Amygdala (tissue), 56 donors: Measurements from ENCODE around the gene MMRN2.

Experiments
- DNase-seq, 56 donors: peaks; one replicate each; lab custom pipeline; 2025; lab: John Stamatoyannopoulos, UW

Gene MMRN2

DNA sequence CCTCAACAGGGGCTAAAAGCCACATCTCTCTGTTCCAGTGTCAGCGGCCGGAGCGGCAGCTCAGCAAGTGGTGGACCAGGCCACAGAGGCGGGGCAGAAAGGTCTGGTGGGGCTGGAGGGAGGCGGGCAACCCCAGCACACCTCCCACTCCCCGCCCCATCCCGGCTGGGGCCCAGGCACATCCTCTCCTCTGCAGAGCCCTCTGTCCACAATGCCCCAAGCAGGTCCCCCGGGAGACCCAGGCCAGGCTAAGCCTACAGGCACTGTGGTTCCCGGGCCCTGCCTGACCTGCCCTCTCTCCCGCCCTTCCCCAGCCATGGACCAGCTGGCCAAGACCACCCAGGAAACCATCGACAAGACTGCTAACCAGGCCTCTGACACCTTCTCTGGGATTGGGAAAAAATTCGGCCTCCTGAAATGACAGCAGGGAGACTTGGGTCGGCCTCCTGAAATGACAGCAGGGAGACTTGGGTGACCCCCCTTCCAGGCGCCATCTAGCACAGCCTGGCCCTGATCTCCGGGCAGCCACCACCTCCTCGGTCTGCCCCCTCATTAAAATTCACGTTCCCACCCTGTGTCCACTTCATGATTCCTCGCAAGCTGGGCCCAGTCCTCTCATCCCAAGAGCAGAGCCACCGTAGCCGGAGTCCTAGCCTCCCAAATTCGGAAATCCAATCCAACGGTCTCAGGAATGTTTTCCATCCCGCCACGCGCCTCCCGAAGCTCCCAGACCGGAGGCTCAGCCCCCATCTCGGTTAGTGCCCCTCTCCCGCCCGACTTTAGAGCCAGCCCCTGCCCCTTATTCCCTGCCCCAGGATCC, 13.0 kb upstream of the MMRN2 start:
- peak in 3 of 56 donors; percentile 20 to 37 (median 26) for DNase-seq

- peak in 1 of 56 donors; percentile 37 for DNase-seq
Measured at GRCh38 chr10:86969421-86970041, 12.1 kb upstream of the MMRN2 start.

DNA sequence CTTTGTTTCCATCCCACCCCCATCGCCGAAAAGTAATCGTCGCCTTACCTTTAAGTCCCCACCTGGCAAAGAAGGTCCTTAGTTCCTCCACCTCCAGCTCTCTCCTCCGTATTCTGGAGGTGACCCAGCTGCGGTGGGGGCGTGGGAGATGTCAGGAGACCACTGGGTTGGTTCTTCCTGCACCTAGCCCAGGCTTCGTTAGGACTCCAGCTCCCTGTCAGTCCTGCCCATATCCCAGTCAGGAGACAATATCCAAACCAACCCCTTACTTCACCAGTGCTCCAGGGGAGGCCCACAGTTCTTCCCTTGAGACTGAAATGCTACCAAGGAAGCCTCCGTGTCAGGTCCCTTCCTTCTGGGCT, 11.6 kb upstream of the MMRN2 start:
- DNase-seq, result no peak

DNA sequence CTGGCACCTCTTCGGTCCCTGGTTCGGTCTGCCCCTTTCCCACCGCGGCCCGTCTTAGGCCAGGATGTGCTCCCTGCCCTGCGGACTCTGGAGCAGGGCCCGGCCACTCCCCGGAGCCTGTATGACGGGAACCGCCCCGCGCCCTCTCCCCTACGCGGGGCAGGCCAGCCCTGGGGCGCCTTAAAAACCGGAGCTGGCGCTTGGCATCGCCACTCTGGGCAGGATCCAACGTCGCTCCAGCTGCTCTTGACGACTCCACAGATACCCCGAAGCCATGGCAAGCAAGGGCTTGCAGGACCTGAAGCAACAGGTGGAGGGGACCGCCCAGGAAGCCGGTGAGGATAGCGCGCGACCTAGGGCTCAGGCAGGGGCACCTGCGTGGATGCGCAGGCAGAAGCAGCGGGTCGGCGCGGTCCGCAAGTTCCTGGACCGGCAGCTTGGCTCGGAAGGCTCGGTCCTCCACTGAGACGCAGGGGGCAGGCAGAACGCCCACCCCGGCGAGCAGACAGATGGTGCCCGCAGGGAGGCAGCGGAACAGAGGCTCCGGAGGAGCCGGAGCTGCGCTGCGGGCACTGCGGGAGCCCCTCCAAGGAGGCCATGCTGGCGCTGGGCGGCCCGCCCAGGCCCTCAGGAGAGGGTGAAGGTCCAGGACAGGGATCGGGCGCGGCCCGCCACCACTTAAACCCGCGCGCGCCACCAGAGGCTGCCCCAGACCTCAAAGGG, 11.0 kb upstream of the MMRN2 start, which contains the start of gene ADIRF:
Gene ADIRF, plus strand, starts transcription at position 212 of the 723 bp plus-strand sequence. Its CDS starts 63 bp downstream, at position 275.
- DNase-seq, result peak in 1 of 56 donors; percentile 16

GRCh38 chr10:86967481-86967941, 10.1 kb upstream of the MMRN2 start:
- no peak for DNase-seq

- no peak for DNase-seq
Measured at GRCh38 chr10:86965986-86966654, 8.7 kb upstream of the MMRN2 start.

- DNase-seq, result no peak
Measured at GRCh38 chr10:86964847-86965190, 7.4 kb upstream of the MMRN2 start.

GRCh38 chr10:86964061-86964846, 6.8 kb upstream of the MMRN2 start:
- DNase-seq, result no peak

- no peak for DNase-seq
Measured at GRCh38 chr10:86963341-86963919, 6.0 kb upstream of the MMRN2 start.

GRCh38 chr10:86962981-86963310, 5.5 kb upstream of the MMRN2 start:
- no peak for DNase-seq

DNA sequence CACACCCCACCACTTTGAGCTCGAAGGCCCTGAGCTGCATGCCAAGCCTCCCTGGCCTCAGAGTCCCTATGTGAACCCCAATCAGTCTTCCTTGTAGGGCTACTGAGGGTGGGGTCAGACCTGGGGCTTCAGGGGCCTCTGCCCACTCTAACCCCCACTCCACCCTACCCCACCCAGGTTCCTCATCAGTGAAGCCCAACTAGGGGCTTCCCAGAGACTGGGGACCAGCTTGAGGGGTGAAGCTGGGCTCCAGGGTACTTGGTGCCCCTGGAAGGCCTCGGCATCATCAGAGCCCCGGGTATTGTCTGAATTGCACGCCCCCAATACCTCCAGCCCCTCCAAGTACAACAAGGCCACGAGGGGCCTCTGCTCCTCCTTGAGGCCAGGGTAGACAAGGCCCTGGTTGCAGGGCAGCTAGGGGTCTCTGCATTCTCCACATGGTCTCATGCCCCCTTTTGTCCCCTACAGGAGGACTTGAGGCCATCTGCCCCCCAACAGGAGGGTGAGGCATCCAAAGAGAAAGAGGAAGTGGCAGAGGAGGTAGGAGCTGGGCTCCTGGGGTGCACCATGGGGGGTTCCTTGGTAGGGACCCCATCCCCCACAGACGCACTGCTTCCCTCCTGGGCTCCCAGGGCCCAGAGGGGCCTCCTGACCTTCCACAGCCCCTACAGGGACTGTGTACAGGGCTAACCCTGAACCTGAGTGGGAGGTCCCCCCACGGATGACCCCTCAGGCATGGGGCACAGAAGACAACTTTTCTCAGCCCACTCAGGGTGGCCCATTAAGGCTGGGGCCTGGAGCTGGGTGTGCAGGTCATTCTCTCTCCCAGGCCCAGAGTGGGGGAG, 4.9 kb upstream of the MMRN2 start:
- no peak for DNase-seq

- DNase-seq, result no peak
Measured at GRCh38 chr10:86961481-86962091, 4.2 kb upstream of the MMRN2 start.

DNA sequence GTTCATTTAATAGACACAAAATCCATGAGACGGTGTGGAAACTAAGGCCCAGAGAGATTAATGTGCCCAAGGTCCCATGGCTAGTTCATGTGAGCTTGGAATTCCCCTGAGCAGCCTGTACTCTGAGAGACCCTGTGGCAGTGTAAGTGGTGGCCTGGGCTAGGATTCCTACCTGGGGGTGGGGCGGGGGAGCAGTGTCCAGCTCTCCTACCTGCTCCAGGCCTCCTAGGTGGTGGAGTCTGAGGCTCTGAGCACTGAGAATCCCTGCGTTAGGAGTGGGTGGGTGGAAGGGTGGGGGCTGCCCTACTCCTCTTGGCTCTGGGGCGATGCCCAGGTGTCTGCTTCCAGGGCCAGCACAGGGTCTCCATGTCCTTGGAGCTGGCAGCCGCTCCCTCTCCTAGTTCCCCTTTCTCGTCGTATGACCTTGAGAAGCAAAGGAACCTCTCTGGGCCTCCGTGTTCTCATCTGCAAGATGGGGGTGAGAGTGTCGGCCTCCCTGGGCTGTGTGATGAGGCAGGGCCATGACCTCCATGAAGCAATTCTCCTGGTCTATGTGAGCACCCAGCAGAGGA, 3.5 kb upstream of the MMRN2 start:
- no peak for DNase-seq

GRCh38 chr10:86960003-86960862, 2.8 kb upstream of the MMRN2 start:
- DNase-seq, result peak in 12 of 56 donors; percentile 22 to 44 (median 33)

- no peak for DNase-seq
Measured at GRCh38 chr10:86959737-86960002, 2.3 kb upstream of the MMRN2 start.

DNA sequence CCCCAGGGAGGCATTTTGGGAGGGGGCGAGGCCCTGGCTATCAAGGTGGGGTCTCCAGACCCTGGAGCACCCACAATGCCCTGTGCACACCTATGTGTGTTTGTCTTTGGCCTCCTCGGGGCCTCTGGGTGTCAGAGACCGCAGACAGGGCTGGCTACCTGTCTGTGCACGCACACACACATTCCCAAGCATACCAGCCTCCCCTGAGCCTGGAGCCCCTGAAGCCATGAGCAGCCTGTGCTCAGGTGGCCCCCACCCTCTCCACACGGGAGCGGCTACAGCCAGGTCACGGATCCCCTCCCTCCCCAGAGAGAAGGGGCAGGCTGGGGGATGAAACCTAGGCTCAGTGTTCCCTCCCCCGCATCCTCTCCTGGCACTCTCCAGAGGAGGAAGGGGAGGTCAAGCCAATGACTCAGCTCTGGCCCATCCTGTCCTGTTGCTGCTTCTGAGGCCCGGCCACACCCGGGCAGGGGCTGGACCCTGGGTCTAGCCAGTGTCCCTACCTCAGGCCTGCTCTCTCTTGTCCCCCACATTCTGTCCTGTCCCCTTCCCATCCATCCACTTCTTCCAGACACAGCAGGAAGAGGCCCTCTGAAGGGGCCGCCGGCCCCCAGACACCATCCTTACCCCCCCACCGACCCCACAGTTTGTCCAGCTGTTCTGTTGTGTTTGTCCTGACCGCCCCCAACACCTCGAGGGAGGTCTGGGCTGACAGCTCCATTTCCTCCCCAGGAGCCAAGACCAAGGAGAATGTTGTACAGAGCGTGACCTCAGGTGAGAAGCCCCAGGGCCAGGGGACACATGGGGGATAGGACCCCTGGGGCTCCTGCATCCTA, 1.7 kb upstream of the MMRN2 start:
- DNase-seq, result peak in 1 of 56 donors; percentile 32
